GM12878 (cell line): ENCODE results near the gene ARL5A. TPM values are rescaled to one million over a fixed set of nuclear protein-coding genes. Genes with fewer than 3 reads are reported as not detected.

Source experiments
- ATAC-seq: fragments of 200-7000 bp; cut with Tn5 transposase; 3 replicates; pipeline ENCODE4 v1.9.1; 2020; ENCODE audit warnings: mild to moderate bottlenecking, moderate library complexity
- BruUV-seq: library from RNA; stranded (reverse); fragments of 400-500 nt; replicated peaks from 2 replicates; lab custom pipeline; 2021; lab: Mats Ljungman, UMichigan
- CTCF ChIA-PET: fragments of 300-600 bp; sonication (Branson Sonifier 250); formaldehyde crosslinking; extraction: SDS; loops from one replicate; lab custom pipeline; 2021; ENCODE audit warnings: inconsistent platforms; lab: Yijun Ruan, JAX
- POLR2A ChIA-PET: fragments of 350-600 bp; formaldehyde crosslinking; extraction: SDS; loops from one replicate; lab custom pipeline; 2021; ENCODE audit warnings: inconsistent platforms; lab: Charles Lee
- RAD21 ChIA-PET: fragments of 300-600 bp; sonication (Branson Sonifier 250); formaldehyde crosslinking; loops from one replicate; lab custom pipeline; 2023; ENCODE audit warnings: antibody characterized with exemption; ENCODE audit not compliant: unreplicated experiment; lab: Charles Lee
- SMC1A ChIA-PET: fragments of 300-600 bp; sonication (Branson Sonifier 250); formaldehyde crosslinking; loops from one replicate; lab custom pipeline; 2023; ENCODE audit not compliant: unreplicated experiment, uncharacterized antibody; lab: Charles Lee
- DNase-seq: peaks from one replicate; pipeline ENCODE4 v3.0.0-alpha.2; 2011; ENCODE audit warnings: low read depth, low spot score
- FAIRE-seq: peaks from 3 replicates; lab custom pipeline; 2011; peaks lifted over from hg19 to GRCh38; lab: Jason Lieb, UNC
- H2AFZ ChIP-seq: 2 replicates; pipeline ENCODE4 v1.6.0; 2011; ENCODE audit warnings: low read depth, low read length, control low read depth; ENCODE audit not compliant: control insufficient read depth
- H3K27ac ChIP-seq: 2 replicates; pipeline ENCODE4 v1.5.1; 2011; ENCODE audit warnings: control low read depth; ENCODE audit not compliant: control insufficient read depth, insufficient read depth
- H3K27me3 ChIP-seq, 2 experiments: replicated peaks in 1 of 2; 2 replicates each; pipeline versions ENCODE4 v1.6.0 to v1.6.1; 2011; ENCODE audit warnings: low read length in 1 of 2; ENCODE audit not compliant: control insufficient read depth in 2 of 2, insufficient read depth in 2 of 2
- H3K36me3 ChIP-seq, 2 experiments: 2 replicates each; pipeline ENCODE4 v1.5.1; 2011; ENCODE audit warnings: low read length in 1 of 2; ENCODE audit not compliant: control insufficient read depth in 2 of 2, insufficient read depth in 2 of 2
- H3K4me1 ChIP-seq: 2 replicates; pipeline ENCODE4 v1.6.1; 2011; ENCODE audit warnings: mild to moderate bottlenecking, low read length, moderate library complexity, mixed read lengths; ENCODE audit not compliant: control insufficient read depth, insufficient read depth
- H3K4me2 ChIP-seq: 2 replicates; pipeline ENCODE4 v1.6.0; 2011; ENCODE audit warnings: control low read depth; ENCODE audit not compliant: control insufficient read depth, insufficient read depth
- H3K4me3 ChIP-seq: fragments of 200-600 bp; sonication (generic); 2 replicates; pipeline ENCODE4 v1.5.1; 2016
- H3K79me2 ChIP-seq: 2 replicates; pipeline ENCODE4 v1.6.0; 2011; ENCODE audit warnings: low read length; ENCODE audit not compliant: control insufficient read depth, insufficient read depth
- H3K9ac ChIP-seq: 2 replicates; pipeline ENCODE4 v1.8.0; 2011; ENCODE audit warnings: low read length, control low read depth, mixed read lengths; ENCODE audit not compliant: control insufficient read depth, insufficient read depth
- H3K9me3 ChIP-seq: replicated peaks from 3 replicates; pipeline ENCODE4 v1.5.1; 2011; ENCODE audit warnings: mild to moderate bottlenecking, low read length; ENCODE audit not compliant: control insufficient read depth, insufficient read depth
- H4K20me1 ChIP-seq: 2 replicates; pipeline ENCODE4 v1.6.0; 2011; ENCODE audit not compliant: control insufficient read depth, insufficient read depth
- CBX3 ChIP-seq: fragments of 200-600 bp; sonication (generic); IDR thresholded peaks from 2 replicates; pipeline ENCODE4 v1.6.1; 2016; ENCODE audit warnings: low read depth, borderline replicate concordance
- CHD4 ChIP-seq: fragments of 200-600 bp; sonication (generic); IDR thresholded peaks from 2 replicates; pipeline ENCODE4 v1.6.1; 2016; ENCODE audit warnings: mild to moderate bottlenecking
- CREM ChIP-seq: IDR thresholded peaks from 2 replicates; pipeline ENCODE4 v1.6.1; 2014; ENCODE audit warnings: antibody characterized with exemption, low read depth
- IKZF2 ChIP-seq, 2 experiments: fragments of 450-650 bp; IDR thresholded peaks; 2 replicates each; pipeline ENCODE4 v1.6.1; 2017; ENCODE audit warnings: mild to moderate bottlenecking in 2 of 2, moderate library complexity in 2 of 2
- NR2C2 ChIP-seq: IDR thresholded peaks from 2 replicates; pipeline ENCODE4 v1.6.1; 2011; ENCODE audit warnings: borderline replicate concordance, low read depth; ENCODE audit not compliant: control insufficient read depth, insufficient read length
- SMC3 ChIP-seq: IDR thresholded peaks from 2 replicates; pipeline ENCODE4 v1.6.1; 2011; ENCODE audit warnings: low read length, improper control_type of control experiment, borderline replicate concordance
- WGBS: methylation state at CpG from one replicate; pipeline ENCODE4 v1.1.6; 2016; ENCODE audit warnings: low lambda C conversion rate; ENCODE audit not compliant: insufficient replicate concordance, insufficient coverage; ENCODE audit errors: missing lambda C conversion rate; 5-methylcytosine and 5-hydroxymethylcytosine counted together
- in situ Hi-C: fragments of 300-500 bp; cut with MboI; formaldehyde crosslinking; loops from 9 replicates; pipeline ENCODE4 v1.14.3; 2018; ENCODE audit warnings: mixed read lengths
- intact Hi-C: fragments of 100-400 bp; cut with micrococcal nuclease; formaldehyde crosslinking; loops from one replicate; pipeline ENCODE4 v1.14.2; 2022; ENCODE audit not compliant: unreplicated experiment
- polyA plus RNA-seq, 11 experiments: library from polyadenylated mRNA; depleted of rRNA in 4 of 11; unstranded in 6 of 11; stranded (reverse) in 5 of 11; fragments of >200 nt; fragmentation: Nextera tagmentation in 4 of 11; fragmentation: Illumina TruSeq in 1 of 11; extraction: Ambion mirVana in 4 of 11; extraction: Trizol in 1 of 11; gene quantifications; 1 replicate in 1 of 11; 2 replicates in 10 of 11; pipeline versions ENCODE4 v1.2.1 to v1.2.3, GENCODE V29; 2011 to 2016; ENCODE audit warnings: inconsistent platforms in 2 of 11, missing spikeins in 2 of 11, low read depth in 1 of 11
- total RNA-seq, 4 experiments: library from RNA; depleted of rRNA in 3 of 4; stranded (reverse); fragments of >200 nt in 3 of 4; fragmentation: Illumina TruSeq in 1 of 4; extraction: Trizol in 1 of 4; gene quantifications; 2 replicates each; pipeline versions ENCODE4 v1.2.1 to v1.2.3, GENCODE V29; 2013 to 2021
- TF ChIP-seq, protein P1 (sequence below): fragments of 150-350 bp; IDR thresholded peaks from 2 replicates; pipeline ENCODE4 v1.6.1; 2014; ENCODE audit warnings: mild to moderate bottlenecking, low read depth, low read length
- TF ChIP-seq, protein P2 (sequence below): IDR thresholded peaks from 2 replicates; pipeline ENCODE4 v1.6.1; 2011; ENCODE audit warnings: low read depth, low read length, improper control_type of control experiment, borderline replicate concordance
- TF ChIP-seq, protein P3 (sequence below): fragments of 450-650 bp; IDR thresholded peaks from 2 replicates; pipeline ENCODE4 v1.6.1; 2016; ENCODE audit warnings: mild to moderate bottlenecking

Gene ARL5A
- total and polyA plus RNA-seq, 10 of the 15 experiments (the other 5 are each of a cell fraction or from before 2014, with no cell fraction given): 9.4 to 52.9 (median 32.0) TPM

DNA sequence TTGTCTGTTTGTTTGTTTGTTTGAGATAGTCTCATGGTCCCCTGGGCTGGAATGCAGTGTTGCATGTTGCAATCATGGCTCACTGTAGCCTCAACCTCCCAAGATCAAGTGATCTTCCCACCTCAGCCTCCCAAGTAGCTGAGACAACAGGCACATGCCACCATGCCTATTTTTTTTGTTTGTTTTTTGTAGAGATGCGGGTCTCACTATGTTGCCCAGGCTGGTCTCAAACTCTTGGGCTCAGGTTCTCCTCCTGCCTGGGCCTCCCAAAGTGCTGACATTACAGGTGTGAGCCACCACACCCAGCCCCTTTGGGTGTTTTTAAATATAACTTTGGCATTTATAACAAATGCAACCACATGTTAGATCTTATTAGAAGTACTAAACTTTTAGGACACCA lies 37.5 kb downstream of the ARL5A start:
- intact Hi-C loops: no loop called here
- H3K79me2 ChIP-seq: no peaks in the 10 kb centered on the region
- DNase-seq (no peak), ATAC-seq (no peak), FAIRE-seq (no peak)
- H2AFZ ChIP-seq: no peak overlapping the region
- no peaks in the 10 kb centered on the region for H3K4me1 ChIP-seq
- H4K20me1 ChIP-seq: no peaks in the 10 kb centered on the region
- TF ChIP-seq, protein P1, sequence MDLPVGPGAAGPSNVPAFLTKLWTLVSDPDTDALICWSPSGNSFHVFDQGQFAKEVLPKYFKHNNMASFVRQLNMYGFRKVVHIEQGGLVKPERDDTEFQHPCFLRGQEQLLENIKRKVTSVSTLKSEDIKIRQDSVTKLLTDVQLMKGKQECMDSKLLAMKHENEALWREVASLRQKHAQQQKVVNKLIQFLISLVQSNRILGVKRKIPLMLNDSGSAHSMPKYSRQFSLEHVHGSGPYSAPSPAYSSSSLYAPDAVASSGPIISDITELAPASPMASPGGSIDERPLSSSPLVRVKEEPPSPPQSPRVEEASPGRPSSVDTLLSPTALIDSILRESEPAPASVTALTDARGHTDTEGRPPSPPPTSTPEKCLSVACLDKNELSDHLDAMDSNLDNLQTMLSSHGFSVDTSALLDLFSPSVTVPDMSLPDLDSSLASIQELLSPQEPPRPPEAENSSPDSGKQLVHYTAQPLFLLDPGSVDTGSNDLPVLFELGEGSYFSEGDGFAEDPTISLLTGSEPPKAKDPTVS: no peak
- TF ChIP-seq CBX3: no peak
- TF ChIP-seq CREM: no peak
- TF ChIP-seq, protein P2, sequence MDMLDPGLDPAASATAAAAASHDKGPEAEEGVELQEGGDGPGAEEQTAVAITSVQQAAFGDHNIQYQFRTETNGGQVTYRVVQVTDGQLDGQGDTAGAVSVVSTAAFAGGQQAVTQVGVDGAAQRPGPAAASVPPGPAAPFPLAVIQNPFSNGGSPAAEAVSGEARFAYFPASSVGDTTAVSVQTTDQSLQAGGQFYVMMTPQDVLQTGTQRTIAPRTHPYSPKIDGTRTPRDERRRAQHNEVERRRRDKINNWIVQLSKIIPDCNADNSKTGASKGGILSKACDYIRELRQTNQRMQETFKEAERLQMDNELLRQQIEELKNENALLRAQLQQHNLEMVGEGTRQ: no peak
- no peak for TF ChIP-seq CHD4
- no peak for TF ChIP-seq IKZF2 (IDR thresholded peaks at IDR 0.05)
- no peak for TF ChIP-seq NR2C2
- TF ChIP-seq, protein P3, sequence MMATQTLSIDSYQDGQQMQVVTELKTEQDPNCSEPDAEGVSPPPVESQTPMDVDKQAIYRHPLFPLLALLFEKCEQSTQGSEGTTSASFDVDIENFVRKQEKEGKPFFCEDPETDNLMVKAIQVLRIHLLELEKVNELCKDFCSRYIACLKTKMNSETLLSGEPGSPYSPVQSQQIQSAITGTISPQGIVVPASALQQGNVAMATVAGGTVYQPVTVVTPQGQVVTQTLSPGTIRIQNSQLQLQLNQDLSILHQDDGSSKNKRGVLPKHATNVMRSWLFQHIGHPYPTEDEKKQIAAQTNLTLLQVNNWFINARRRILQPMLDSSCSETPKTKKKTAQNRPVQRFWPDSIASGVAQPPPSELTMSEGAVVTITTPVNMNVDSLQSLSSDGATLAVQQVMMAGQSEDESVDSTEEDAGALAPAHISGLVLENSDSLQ: no peak
- TF ChIP-seq SMC3: no peak
- in situ Hi-C loops: no loop called here
- H3K4me2 ChIP-seq: no peak overlapping the region
- H3K9me3 ChIP-seq: no peaks in the 10 kb centered on the region; the same call in 2 of the 3 replicates
- peaks cover 0 to 4% of the 10 kb centered on the region in 2 experiments; a peak in 2 of 4 replicates for H3K36me3 ChIP-seq
- no peak overlapping the region for H3K27ac ChIP-seq
- 100% methylated on average over 1 of the region's 1 CpG for WGBS
- H3K9ac ChIP-seq: no peak overlapping the region
- ChIA-PET RAD21 (no interaction called here), POLR2A (no interaction called here), CTCF (interaction anchor here (1.1 kb wide), 1 partner anchor 12 kb away, joined by 6 read pairs; no protein-coding TSS in a partner anchor), SMC1A (no interaction called here)
- no peak overlapping the region for H3K4me3 ChIP-seq
- no TSS peak for BruUV-seq
- no peaks in the 10 kb centered on the region for H3K27me3 ChIP-seq
